CD14-positive monocyte (primary cell): ENCODE data around the gene HSD3B7. TPM values are rescaled to one million over a fixed set of nuclear protein-coding genes. Genes with fewer than 3 reads are reported as not detected.

Experiments
- DNase-seq, 3 donors: peaks; one replicate each; pipeline ENCODE4 v3.0.0-alpha.2; 2011 to 2022
- H2AFZ ChIP-seq: 2 replicates; pipeline ENCODE4 v1.6.0; 2012; ENCODE audit warnings: mild to moderate bottlenecking, low read depth, low read length, inconsistent platforms; ENCODE audit not compliant: insufficient read depth, poor library complexity, severe bottlenecking
- H3K27ac ChIP-seq, 2 donors: 1 replicate in 1 of 2; 2 replicates in 1 of 2; pipeline ENCODE4 v1.5.1; 2012 to 2013; ENCODE audit warnings: low read length in 2 of 2, control low read depth in 1 of 2, inconsistent platforms in 1 of 2, low read depth in 1 of 2, mild to moderate bottlenecking in 1 of 2
- H3K27me3 ChIP-seq, 2 donors: one replicate each; pipeline versions ENCODE4 v1.6.0 to v1.6.1; 2011 to 2013; ENCODE audit warnings: low read length in 2 of 2; ENCODE audit not compliant: control insufficient read depth in 2 of 2, insufficient read depth in 2 of 2
- H3K36me3 ChIP-seq, 2 donors: replicated peaks in 1 of 2; 1 replicate in 1 of 2; 2 replicates in 1 of 2; pipeline versions ENCODE4 v1.5.1 to v1.6.1; 2012 to 2013; ENCODE audit warnings: low read length in 2 of 2, control low read depth in 1 of 2, inconsistent platforms in 1 of 2, mild to moderate bottlenecking in 1 of 2; ENCODE audit not compliant: insufficient read depth in 2 of 2, control insufficient read depth in 1 of 2
- H3K4me1 ChIP-seq, 2 donors: 1 replicate in 1 of 2; 2 replicates in 1 of 2; pipeline versions ENCODE4 v1.5.1 to v1.6.1; 2012 to 2013; ENCODE audit warnings: low read length in 2 of 2, control low read depth in 1 of 2, inconsistent platforms in 1 of 2, mild to moderate bottlenecking in 1 of 2, moderate library complexity in 1 of 2; ENCODE audit not compliant: insufficient read depth in 2 of 2, control insufficient read depth in 1 of 2
- H3K4me2 ChIP-seq: replicated peaks from 2 replicates; pipeline ENCODE3; 2012; ENCODE audit warnings: low read length, moderate library complexity, mild to moderate bottlenecking; ENCODE audit not compliant: poor library complexity, severe bottlenecking; ENCODE audit errors: extremely low read depth
- H3K4me3 ChIP-seq, 3 experiments: fragments of 200-600 bp in 1 of 3; sonication (generic) in 1 of 3; replicated peaks in 1 of 3; 1 replicate in 2 of 3; 2 replicates in 1 of 3; pipeline ENCODE4 v1.5.1; 2011 to 2013; ENCODE audit warnings: low read length in 3 of 3, mild to moderate bottlenecking in 3 of 3, control low read depth in 2 of 3, low read depth in 2 of 3, inconsistent platforms in 1 of 3, moderate library complexity in 1 of 3
- H3K79me2 ChIP-seq: 2 replicates; pipeline ENCODE4 v1.6.0; 2012; ENCODE audit warnings: mild to moderate bottlenecking, control low read depth, inconsistent platforms, low read length, moderate library complexity; ENCODE audit not compliant: insufficient read depth
- H3K9ac ChIP-seq: 2 replicates; pipeline ENCODE4 v1.6.0; 2017; ENCODE audit warnings: low read length, mild to moderate bottlenecking; ENCODE audit not compliant: insufficient read depth, poor library complexity, severe bottlenecking
- H3K9me3 ChIP-seq, 2 donors: replicated peaks in 1 of 2; 1 replicate in 1 of 2; 2 replicates in 1 of 2; pipeline versions ENCODE4 v1.5.1 to v1.6.1; 2012 to 2013; ENCODE audit warnings: low read length in 2 of 2, control low read depth in 1 of 2; ENCODE audit not compliant: control insufficient read depth in 1 of 2, insufficient read depth in 1 of 2
- H4K20me1 ChIP-seq: 2 replicates; pipeline ENCODE4 v1.6.0; 2012; ENCODE audit warnings: mild to moderate bottlenecking, low read length, control low read depth, moderate library complexity; ENCODE audit not compliant: insufficient read depth
- H3K27ac Mint-ChIP-seq, 7 donors: one replicate each; pipeline ENCODE4 v1.8.0; 2020; ENCODE audit warnings: mild to moderate bottlenecking in 7 of 7, mixed read lengths in 7 of 7, moderate library complexity in 6 of 7, inconsistent platforms in 2 of 7
- H3K27me3 Mint-ChIP-seq, 3 donors: one replicate each; pipeline ENCODE4 v1.8.0; 2021 to 2022; ENCODE audit warnings: low read depth in 3 of 3, mild to moderate bottlenecking in 3 of 3, mixed read lengths in 3 of 3, moderate library complexity in 3 of 3, inconsistent platforms in 1 of 3
- H3K36me3 Mint-ChIP-seq, 2 donors: one replicate each; pipeline ENCODE4 v1.8.0; 2020; ENCODE audit warnings: mixed read lengths in 2 of 2, inconsistent platforms in 1 of 2, mild to moderate bottlenecking in 1 of 2
- H3K4me1 Mint-ChIP-seq: one replicate; pipeline ENCODE4 v1.8.0; 2020; ENCODE audit warnings: mild to moderate bottlenecking, mixed read lengths
- H3K4me3 Mint-ChIP-seq, 2 donors: one replicate each; pipeline ENCODE4 v1.8.0; 2020; ENCODE audit warnings: mild to moderate bottlenecking in 2 of 2, mixed read lengths in 2 of 2, moderate library complexity in 1 of 2
- H3K9me3 Mint-ChIP-seq, 7 donors: one replicate each; pipeline ENCODE4 v1.8.0; 2020 to 2022; ENCODE audit warnings: mixed read lengths in 7 of 7, mild to moderate bottlenecking in 6 of 7, moderate library complexity in 6 of 7, inconsistent platforms in 2 of 7
- CTCF ChIP-seq: fragments of 200-600 bp; IDR thresholded peaks from one replicate; pipeline ENCODE4 v1.8.0; 2022; ENCODE audit warnings: antibody characterized with exemption, mild to moderate bottlenecking
- WGBS: methylation state at CpG from one replicate; pipeline ENCODE4 v1.1.5; 2013; ENCODE audit warnings: missing lambda C conversion rate; ENCODE audit not compliant: insufficient coverage; 5-methylcytosine and 5-hydroxymethylcytosine counted together
- intact Hi-C, 2 donors: fragments of 100-400 bp; cut with micrococcal nuclease; formaldehyde crosslinking; loops; one replicate each; pipeline versions ENCODE4 v1.15.0 to v1.15.1; 2023
- polyA plus RNA-seq, 3 donors: library from polyadenylated mRNA; depleted of rRNA in 1 of 3; unstranded in 2 of 3; stranded (reverse) in 1 of 3; fragments of 300-500 nt in 2 of 3; fragments of >200 nt in 1 of 3; fragmentation: Illumina TruSeq in 2 of 3; gene quantifications; 1 replicate in 2 of 3; 2 replicates in 1 of 3; pipeline ENCODE4 v1.2.3, GENCODE V29; 2012 to 2021
- small RNA-seq: library from RNA; depleted of rRNA; stranded (forward); fragments of <200 nt; gene quantifications from one replicate; pipeline ENCODE3, GENCODE V24; 2012; ENCODE audit warnings: low read depth; ENCODE audit not compliant: insufficient read length

HSD3B7 gene
- polyA plus RNA-seq, 3 donors = 0.89 to 4.3 (median 2.7) TPM

- H3K36me3 Mint-ChIP-seq = peaks cover 26 to 28% of the 10 kb centered on the region in 2 donors
- Histone ChIP-seq H4K20me1 (peaks cover 22% of the 10 kb centered on the region), H3K36me3 (peaks cover 16 to 21% of the 10 kb centered on the region in 2 donors), H3K9ac (peak overlapping the region; percentile 92), H3K4me2 (peak overlapping the region; percentile 85), H3K4me3 (peak overlapping the region; percentile 52 to 96 (median 70)), H2AFZ (peak overlapping the region; percentile 70), H3K79me2 (peaks cover 27% of the 10 kb centered on the region), H3K27me3 (no peaks in the 10 kb centered on the region), H3K27ac (peak overlapping the region; percentile 97 to 100), H3K4me1 (peaks cover 38 to 45% of the 10 kb centered on the region in 2 donors), H3K9me3 (no peaks in the 10 kb centered on the region)
- H3K27me3 Mint-ChIP-seq = peaks cover 0 to 3% (median 2%) of the 10 kb centered on the region in 3 donors
- peak overlapping the region; percentile 94 to 95 for H3K4me3 Mint-ChIP-seq
- H3K27ac Mint-ChIP-seq = peak overlapping the region; percentile 97 to 99 (median 99)
- peak; percentile 79 to 87 (median 81) for DNase-seq
- WGBS = 1% methylated on average over 33 of the region's 47 CpGs
- TF ChIP-seq CTCF = no peak
- intact Hi-C loops = loop anchor here (1.0 to 5.0 kb wide), 7 partner anchors 19 to 833 kb away; partner anchors contain the start of genes VKORC1 (in 1 of the 2), ZNF646 (in 1 of the 2) and ZNF668 (in 1 of the 2)
- H3K4me1 Mint-ChIP-seq = peaks cover 34% of the 10 kb centered on the region
- H3K9me3 Mint-ChIP-seq = peaks cover 0 to 2% (median 0%) of the 10 kb centered on the region in 7 donors
Observed at GRCh38 chr16:31033709-31034492, 48.9 kb downstream of the HSD3B7 start.

- H3K27ac Mint-ChIP-seq = peak overlapping the region; percentile 10 to 91 (median 79)
- intact Hi-C loops = no loop called here
Observed at GRCh38 chr16:31036691-31037090, 51.7 kb downstream of the HSD3B7 start.

More at GRCh38 chr16:31036691-31037090, 51.7 kb downstream of the HSD3B7 start:
- Mint-ChIP-seq H3K36me3 (peaks cover 48 to 55% of the 10 kb centered on the region in 2 donors), H3K9me3 (peaks cover 0 to 6% (median 0%) of the 10 kb centered on the region in 7 donors), H3K4me3 (peak overlapping the region; percentile 32 to 37), H3K27me3 (peaks cover 0 to 2% (median 2%) of the 10 kb centered on the region in 3 donors), H3K4me1 (peaks cover 32% of the 10 kb centered on the region)
- DNase-seq = peak; percentile 44 to 59 (median 49)
- Histone ChIP-seq H3K36me3 (peaks cover 37 to 47% of the 10 kb centered on the region in 2 donors), H3K4me2 (peak overlapping the region; percentile 28), H3K4me3 (peak overlapping the region in 1 of 3 experiments; percentile 27), H3K27me3 (no peaks in the 10 kb centered on the region), H4K20me1 (peaks cover 22% of the 10 kb centered on the region), H3K27ac (peak overlapping the region in 1 of 2 donors; percentile 69), H3K4me1 (peaks cover 38 to 44% of the 10 kb centered on the region in 2 donors), H3K9ac (peak overlapping the region; percentile 30), H3K79me2 (peaks cover 27% of the 10 kb centered on the region), H3K9me3 (no peaks in the 10 kb centered on the region), H2AFZ (no peak overlapping the region)
- no peak for TF ChIP-seq CTCF
- no CpG with 5 or more reads among the region's 2 CpGs for WGBS

Small RNA genes lying within 50 kb of the gene (small RNA-seq; reads per million reads assigned to genes)
- not detected for gene AC135048.1

Other genes with a start within 250 kb of the HSD3B7 start
- gene PHKG2, start 236.8 kb upstream of the HSD3B7 start, polyA plus RNA-seq = 100 to 1,000 TPM in 1 of 3 donors, 10 to 100 TPM in 2; 45.4 to 115 (median 54.2) TPM
- gene CFAP119, start 223.1 kb upstream of the HSD3B7 start, polyA plus RNA-seq = 10 to 100 TPM in 1 of 3 donors, 1 to 10 TPM in 2; 2.4 to 25.3 (median 3.5) TPM
- gene RNF40, start 222.9 kb upstream of the HSD3B7 start, polyA plus RNA-seq = 10 to 100 TPM; 14.8 to 53.5 (median 34.9) TPM
- gene ZNF629, start 198.0 kb upstream of the HSD3B7 start, polyA plus RNA-seq = 1 to 10 TPM in 1 of 3 donors, under 1 TPM in 2; 0.27 to 2.0 (median 0.73) TPM
- 10 to 100 TPM; 11.4 to 19.1 (median 17.4) TPM for gene BCL7C, start 91.1 kb upstream of the HSD3B7 start, polyA plus RNA-seq
- under 1 TPM in 1 of 3 donors, not detected in 2; 0.93 TPM for gene CTF1, start 88.6 kb upstream of the HSD3B7 start, polyA plus RNA-seq
- 1 to 10 TPM in 1 of 3 donors, under 1 TPM in 1, not detected in 1; 0.14 to 7.6 TPM for gene FBXL19, start 61.6 kb upstream of the HSD3B7 start, polyA plus RNA-seq
- gene ORAI3, start 36.1 kb upstream of the HSD3B7 start, polyA plus RNA-seq = 10 to 100 TPM; 34.3 to 80.3 (median 76.8) TPM
- gene SETD1A, start 27.5 kb upstream of the HSD3B7 start, polyA plus RNA-seq = 1 to 10 TPM in 2 of 3 donors, under 1 TPM in 1; 0.16 to 6.6 (median 1.3) TPM
- 1 to 10 TPM in 1 of 3 donors, not detected in 2; 1.7 TPM for gene STX1B, start 25.4 kb downstream of the HSD3B7 start, polyA plus RNA-seq
- 100 to 1,000 TPM in 1 of 3 donors, 10 to 100 TPM in 2; 18.6 to 186 (median 21.8) TPM for gene STX4, start 48.4 kb downstream of the HSD3B7 start, polyA plus RNA-seq
- gene ZNF668, start 89.0 kb downstream of the HSD3B7 start, polyA plus RNA-seq = 1 to 10 TPM; 3.8 to 4.8 (median 4.5) TPM
- gene ZNF646, start 89.2 kb downstream of the HSD3B7 start, polyA plus RNA-seq = 1 to 10 TPM in 2 of 3 donors, under 1 TPM in 1; 0.46 to 6.5 (median 3.0) TPM
- 1 to 10 TPM in 1 of 3 donors, under 1 TPM in 1, not detected in 1; 0.17 to 5.1 TPM for gene PRSS53, start 103.7 kb downstream of the HSD3B7 start, polyA plus RNA-seq
- gene VKORC1, start 109.6 kb downstream of the HSD3B7 start, polyA plus RNA-seq = 100 to 1,000 TPM in 1 of 3 donors, 10 to 100 TPM in 2; 59.2 to 113 (median 91.2) TPM
- 10 to 100 TPM; 76.5 to 93.5 (median 90.8) TPM for gene BCKDK, start 123.2 kb downstream of the HSD3B7 start, polyA plus RNA-seq
- gene KAT8, start 132.5 kb downstream of the HSD3B7 start, polyA plus RNA-seq = 100 to 1,000 TPM in 1 of 3 donors, 10 to 100 TPM in 2; 34.5 to 136 (median 42.0) TPM
- gene PRSS8, start 150.5 kb downstream of the HSD3B7 start, polyA plus RNA-seq = under 1 TPM in 1 of 3 donors, not detected in 2; 0.15 TPM
- 1 to 10 TPM; 3.1 to 4.2 (median 3.4) TPM for gene PRSS36, start 164.9 kb downstream of the HSD3B7 start, polyA plus RNA-seq
- gene FUS, start 194.9 kb downstream of the HSD3B7 start, polyA plus RNA-seq = 100 to 1,000 TPM in 1 of 3 donors, 10 to 100 TPM in 2; 54.9 to 246 (median 78.5) TPM
- gene PYCARD, start 217.6 kb downstream of the HSD3B7 start, polyA plus RNA-seq = 100 to 1,000 TPM; 214 to 400 (median 374) TPM
- under 1 TPM in 1 of 3 donors, not detected in 2; 0.04 TPM for gene TRIM72, start 228.9 kb downstream of the HSD3B7 start, polyA plus RNA-seq
- not detected for gene PYDC1, start 231.9 kb downstream of the HSD3B7 start, polyA plus RNA-seq